ENCODE results near the gene INHBB. TPM values are rescaled to one million over a fixed set of nuclear protein-coding genes. Genes with fewer than 3 reads are reported as not detected.

INHBB gene
- total RNA-seq, 1 experiment from 2014 or later: 0.27 TPM

GRCh38 chr2:120360307-120360855, 14.4 kb downstream of the INHBB start:
- no peaks in the 10 kb centered on the region for H3K9me2 ChIP-seq (ENCODE audit: insufficient read depth)
- no peak overlapping the region for H2AFZ ChIP-seq (ENCODE audit: low read depth, low read length, poor library complexity, severe bottlenecking)
- intact Hi-C loops (cut with micrococcal nuclease): no loop called here
- no peaks in the 10 kb centered on the region for H3K27me3 ChIP-seq (ENCODE audit: insufficient read depth, low read length)
- POLR2A ChIA-PET: no interaction called here
- DNase-seq (ENCODE audit: low read depth, low spot score): no peak
- no peak overlapping the region for H3K4me3 ChIP-seq (replicated peaks in 1 of 2; ENCODE audit: low read depth in 1 of 2, low read length in 2 of 2)
- no peak overlapping the region for H3K9ac ChIP-seq (ENCODE audit: low read length)
- no peaks in the 10 kb centered on the region for H3K79me2 ChIP-seq (ENCODE audit: insufficient read depth, low read length)
- H3K4me2 ChIP-seq (ENCODE audit: low read length): no peak overlapping the region
- H4K20me1 ChIP-seq (ENCODE audit: insufficient read depth): no peaks in the 10 kb centered on the region
- no peak overlapping the region for H3K27ac ChIP-seq (ENCODE audit: low read depth, low read length)
- BruUV-seq (replicated peaks): no TSS peak
- no peak for ATAC-seq
- TF ChIP-seq JUND (IDR thresholded peaks at IDR 0.05) (no peak), EZH2phosphoT487 (IDR thresholded peaks at IDR 0.05; ENCODE audit: borderline replicate concordance) (no peak), RAD21 (IDR thresholded peaks at IDR 0.05; ENCODE audit: low read depth) (no peak), MAX (IDR thresholded peaks at IDR 0.05) (no peak), SRF (IDR thresholded peaks at IDR 0.05; ENCODE audit: low read depth) (no peak), ELF1 (IDR thresholded peaks at IDR 0.05; ENCODE audit: borderline replicate concordance, low read depth) (no peak), EGR1 (IDR thresholded peaks at IDR 0.05; ENCODE audit: low read depth) (no peak), FOSL1 (IDR thresholded peaks at IDR 0.05; ENCODE audit: low read depth) (no peak), ATF3 (IDR thresholded peaks at IDR 0.05) (no peak), YY1 (IDR thresholded peaks at IDR 0.05; ENCODE audit: extremely low read depth, insufficient replicate concordance, low read depth, low read length) (no peak), CEBPB (IDR thresholded peaks at IDR 0.05; ENCODE audit: low read depth) (no peak), EZH2 (IDR thresholded peaks at IDR 0.05) (no peak), ZFX (IDR thresholded peaks at IDR 0.05) (no peak), TCF7L2 (IDR thresholded peaks at IDR 0.05; ENCODE audit: borderline replicate concordance, extremely low read depth, insufficient read depth, insufficient read length) (no peak), POLR2A (IDR thresholded peaks at IDR 0.05; ENCODE audit: borderline replicate concordance, extremely low read depth, insufficient read depth, insufficient read length) (no peak), SIN3A (IDR thresholded peaks at IDR 0.05; ENCODE audit: low read depth) (no peak), CBX3 (IDR thresholded peaks at IDR 0.05; ENCODE audit: low read depth) (no peak)
- CTCF ChIA-PET: no interaction called here
- no peaks in the 10 kb centered on the region for H3K36me3 ChIP-seq (ENCODE audit: control insufficient read depth in 1 of 2, insufficient read depth in 2 of 2, low read length in 2 of 2)
- no peaks in the 10 kb centered on the region for H3K9me3 ChIP-seq (ENCODE audit: control insufficient read depth in 1 of 2, insufficient read depth in 1 of 2, low read depth in 1 of 2, low read length in 2 of 2)
- no peaks in the 10 kb centered on the region; a peak in 1 of 4 replicates for H3K4me1 ChIP-seq (ENCODE audit: control insufficient read depth in 1 of 2, insufficient read depth in 2 of 2, low read length in 2 of 2)
- RAD21 ChIA-PET (ENCODE audit: low non-redundant PET in 1 of 2, low total read pairs in 2 of 2, uncharacterized antibody in 2 of 2, unreplicated experiment in 2 of 2): no interaction called here

Measured in HCT116 (cell line).